GM19397 (cell line): Measurements from ENCODE around the gene FNDC3B.

Experiments used
- ATAC-seq: cut with Tn5 transposase; IDR thresholded peaks from one replicate; pipeline ENCODE4 v1.9.1; 2021; ENCODE audit warnings: mild to moderate bottlenecking, moderate library complexity; ENCODE audit not compliant: unreplicated experiment

FNDC3B gene

DNA sequence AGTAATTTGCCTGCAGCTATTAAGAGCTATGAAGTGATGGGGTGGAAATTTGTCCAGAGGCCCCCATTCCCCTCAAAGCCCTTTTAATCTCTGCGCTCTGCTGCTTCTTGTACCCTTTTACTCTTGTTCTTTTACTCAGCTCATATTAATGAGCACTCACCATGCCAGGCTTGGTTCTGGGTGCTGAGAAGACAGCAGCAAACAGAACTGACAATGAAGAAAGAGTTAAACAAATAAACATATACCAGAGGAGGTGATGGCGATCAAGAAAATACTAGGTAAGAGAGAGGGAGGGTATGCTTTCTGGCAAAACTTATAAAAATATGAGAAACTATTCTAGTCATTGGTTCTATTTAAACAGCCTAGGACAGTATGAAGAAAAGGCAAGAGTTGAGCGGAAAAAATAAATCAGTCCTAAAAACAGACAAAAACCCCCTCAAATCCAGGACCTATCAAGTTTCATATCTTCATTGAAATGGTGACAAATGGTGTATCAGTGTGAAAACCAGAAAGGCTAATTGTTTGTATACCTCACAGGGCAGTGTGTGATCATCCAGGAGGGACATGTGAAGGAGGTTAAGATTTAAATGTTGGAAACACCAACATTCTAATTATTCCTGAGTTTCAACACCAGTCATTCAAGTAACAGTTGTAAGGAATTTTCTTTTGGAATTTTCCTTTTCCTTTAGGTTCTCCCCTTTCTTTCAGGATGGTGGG is 144.9 kb downstream of the FNDC3B start:
- no peak for ATAC-seq

- no peak for ATAC-seq
Measured at GRCh38 chr3:172185907-172186306, 146.5 kb downstream of the FNDC3B start.

DNA sequence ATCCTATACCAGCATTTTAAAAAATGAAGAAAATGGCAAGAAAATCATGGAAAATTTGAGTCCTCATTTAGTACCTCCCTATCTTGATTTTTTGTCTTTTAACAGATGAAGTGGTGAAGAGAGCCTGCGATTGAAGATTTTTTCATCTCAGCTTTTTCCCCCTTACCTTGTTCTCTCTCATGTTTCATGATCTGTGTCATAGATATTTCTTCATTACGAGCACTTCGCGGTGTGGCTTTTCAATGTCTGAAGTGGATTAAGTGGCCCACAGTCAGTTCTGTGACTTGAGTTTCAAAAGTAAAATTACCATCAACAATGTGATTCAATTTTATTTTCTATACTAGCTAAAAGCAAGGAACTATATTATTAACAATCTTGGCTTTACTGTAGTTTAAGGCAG is 147.2 kb downstream of the FNDC3B start:
- ATAC-seq, result no peak

DNA sequence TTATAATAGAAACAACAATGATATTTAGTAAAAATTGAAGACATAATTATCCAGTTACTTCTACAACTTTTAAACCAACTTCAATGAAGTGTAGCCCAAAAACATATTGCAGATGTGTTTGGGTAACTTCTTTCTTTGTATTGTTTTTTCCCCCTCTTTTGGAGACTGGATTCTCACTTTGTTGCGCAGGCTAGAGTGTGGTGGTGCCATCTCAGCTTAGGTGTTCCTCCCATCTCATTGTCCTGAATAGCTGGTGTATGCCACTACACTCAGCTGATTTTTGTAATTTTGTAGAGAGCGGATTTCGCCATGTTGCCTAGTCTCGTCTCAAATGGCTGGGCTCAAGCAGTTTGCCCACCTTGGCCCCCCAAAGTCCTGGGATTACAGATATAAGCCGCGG is 148.1 kb downstream of the FNDC3B start:
- ATAC-seq, result no peak

- ATAC-seq, result no peak
Measured at GRCh38 chr3:172188511-172188910, 149.1 kb downstream of the FNDC3B start.

- ATAC-seq, result no peak
Measured at GRCh38 chr3:172189213-172189612, 149.8 kb downstream of the FNDC3B start.

- no peak for ATAC-seq
Measured at GRCh38 chr3:172189987-172190603, 150.7 kb downstream of the FNDC3B start.

- ATAC-seq, result no peak
Measured at GRCh38 chr3:172190980-172191379, 151.6 kb downstream of the FNDC3B start.

DNA sequence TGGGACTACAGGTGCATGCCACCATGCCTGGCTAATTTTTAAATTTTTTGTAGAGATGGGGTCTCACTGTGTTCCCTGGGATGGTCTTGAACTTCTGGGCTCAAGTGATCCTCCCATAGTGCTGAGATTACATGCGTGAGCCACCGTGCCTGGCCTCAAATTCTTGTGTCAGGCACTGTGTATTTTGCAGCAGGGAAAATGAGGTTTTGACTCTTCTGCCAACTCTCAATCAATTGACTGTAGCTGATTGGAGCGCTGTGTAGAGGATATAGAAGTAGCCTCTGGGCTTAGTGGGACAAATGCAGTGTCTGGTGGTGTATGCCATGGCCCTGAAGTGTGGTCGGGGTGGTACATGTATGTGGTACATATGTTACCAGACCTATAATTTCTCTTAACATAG is 152.3 kb downstream of the FNDC3B start:
- ATAC-seq, result no peak

- no peak for ATAC-seq
Measured at GRCh38 chr3:172192830-172193415, 153.5 kb downstream of the FNDC3B start.

- ATAC-seq, result no peak
Measured at GRCh38 chr3:172193436-172193835, 154.1 kb downstream of the FNDC3B start.

DNA sequence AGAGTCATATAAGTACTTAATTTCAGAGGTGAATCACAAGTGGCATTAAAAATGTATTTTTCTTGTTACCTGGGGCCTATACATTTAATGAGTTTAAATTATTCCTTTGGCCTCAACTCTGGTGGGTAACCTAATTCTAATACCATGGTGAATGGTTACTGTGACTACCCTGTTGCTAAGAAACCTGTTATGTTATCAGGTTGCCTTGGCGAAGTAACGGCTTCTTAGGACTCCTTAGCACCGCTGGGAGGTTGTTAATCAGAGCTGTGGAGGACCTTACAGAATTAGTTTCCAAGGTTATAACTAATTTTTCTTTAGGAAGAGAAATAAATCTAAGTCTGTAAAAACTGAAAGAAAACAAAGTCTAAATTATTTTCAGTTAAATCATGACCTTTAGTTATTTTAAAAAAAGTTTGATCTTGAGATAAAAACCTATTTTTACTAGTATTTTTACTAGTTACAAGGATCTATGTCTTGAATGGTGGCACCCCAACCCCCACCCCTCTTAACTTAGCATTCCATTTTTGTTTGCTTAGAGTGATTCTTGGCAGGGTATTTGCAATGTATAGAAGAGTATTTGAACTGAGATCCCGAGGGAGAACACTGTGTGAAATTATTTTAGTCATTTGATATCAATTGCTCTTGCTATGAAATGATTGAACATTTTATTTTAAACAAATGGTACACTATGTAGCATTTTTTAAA is 155.5 kb downstream of the FNDC3B start:
- no peak for ATAC-seq

DNA sequence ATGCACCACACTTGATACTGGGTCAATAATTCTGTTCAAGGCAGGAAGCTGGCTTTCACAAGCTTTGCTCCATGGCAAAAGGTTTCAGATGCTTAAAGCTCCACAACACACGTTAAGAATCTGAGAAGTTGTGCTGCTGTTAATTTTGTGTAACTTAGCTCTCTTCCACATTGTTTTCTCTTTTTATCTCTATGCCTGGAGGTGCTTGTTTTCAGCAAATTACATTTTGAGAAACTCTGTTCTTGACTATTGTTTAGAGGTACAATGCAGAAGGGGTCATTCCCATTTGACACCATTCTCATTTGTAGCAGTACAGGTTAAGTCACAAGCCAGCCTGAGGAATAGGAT is 156.0 kb downstream of the FNDC3B start:
- ATAC-seq, result no peak

- no peak for ATAC-seq
Measured at GRCh38 chr3:172197344-172197743, 158.0 kb downstream of the FNDC3B start.

GRCh38 chr3:172198428-172198827 is 159.1 kb downstream of the FNDC3B start:
- ATAC-seq, result no peak

GRCh38 chr3:172199850-172200369 is 160.5 kb downstream of the FNDC3B start:
- ATAC-seq, result no peak

GRCh38 chr3:172201136-172201869 is 161.9 kb downstream of the FNDC3B start:
- no peak for ATAC-seq

- ATAC-seq, result no peak
Measured at GRCh38 chr3:172201870-172202236, 162.5 kb downstream of the FNDC3B start.

DNA sequence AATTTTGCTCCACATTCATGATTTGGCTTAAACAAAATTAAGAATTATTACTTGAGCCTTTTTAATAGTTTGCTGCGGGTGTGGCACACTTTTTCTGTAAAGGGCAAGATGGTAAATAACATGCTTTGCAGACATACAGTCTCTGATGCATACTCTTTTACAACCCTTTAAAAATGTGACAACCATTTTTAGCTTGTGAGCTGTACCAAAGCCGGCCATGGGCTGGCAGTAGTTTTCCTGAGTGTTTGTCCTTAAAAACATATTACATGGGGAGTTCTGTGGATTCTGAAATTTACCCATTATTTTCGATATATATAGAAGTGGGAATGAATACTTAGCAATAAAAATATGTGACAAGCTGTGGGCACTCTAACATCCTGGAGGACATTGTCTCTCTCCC is 163.4 kb downstream of the FNDC3B start:
- no peak for ATAC-seq

DNA sequence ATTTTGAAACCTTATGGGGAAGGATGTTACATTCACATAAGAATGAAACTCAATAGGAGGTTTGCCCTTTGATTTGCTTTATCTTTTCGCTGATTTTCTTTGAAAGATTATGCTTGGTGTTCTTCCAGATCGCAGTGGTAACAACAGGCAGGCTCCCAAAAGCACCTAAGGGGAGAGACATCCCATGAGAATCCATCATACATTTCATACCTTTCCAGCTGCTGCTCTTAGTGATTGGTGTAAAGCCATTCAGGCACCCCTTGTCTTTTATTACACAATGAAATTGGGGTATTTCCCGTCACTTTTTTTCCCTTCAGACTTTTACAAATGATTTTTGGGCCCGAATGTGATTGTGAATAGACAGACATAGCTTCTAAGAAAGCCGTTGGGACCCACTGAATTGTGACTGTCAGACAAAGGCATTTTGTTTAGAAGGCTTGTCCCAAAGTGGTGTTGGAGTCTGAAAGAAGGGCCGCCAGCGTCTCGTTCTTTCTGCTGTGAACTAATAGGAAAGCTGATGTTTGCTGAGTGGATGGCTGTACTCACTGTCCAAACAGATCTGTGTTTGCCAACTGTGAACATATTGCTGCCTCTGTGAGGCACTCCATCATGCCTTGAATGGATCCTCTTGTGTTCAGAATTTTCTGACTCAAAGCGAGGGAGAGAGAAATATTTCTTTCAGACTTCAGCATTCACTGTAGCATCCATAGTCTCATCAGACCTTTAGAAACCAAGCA is 164.3 kb downstream of the FNDC3B start:
- ATAC-seq, result no peak
